Panc1 (cell line): Measurements from ENCODE around the gene NAT9. TPM values are rescaled to one million over a fixed set of nuclear protein-coding genes. Genes with fewer than 3 reads are reported as not detected.

Experiments used
- ATAC-seq: fragments of 200-7000 bp; cut with Tn5 transposase; 2 replicates; pipeline ENCODE4 v1.9.1; 2020; ENCODE audit warnings: mild to moderate bottlenecking, moderate library complexity
- BruUV-seq: library from RNA; stranded (reverse); fragments of 400-500 nt; replicated peaks from 2 replicates; lab custom pipeline; 2021; lab: Mats Ljungman, UMichigan
- CTCF ChIA-PET: fragments of 300-600 bp; sonication (Branson Sonifier 250); formaldehyde crosslinking; loops from one replicate; lab custom pipeline; 2022; ENCODE audit warnings: antibody characterized with exemption; lab: Charles Lee
- POLR2A ChIA-PET: fragments of 300-600 bp; sonication (Branson Sonifier 250); formaldehyde crosslinking; loops from one replicate; lab custom pipeline; 2022; ENCODE audit warnings: antibody characterized with exemption; lab: Charles Lee
- DNase-seq: peaks from one replicate; pipeline ENCODE4 v3.0.0-alpha.2; 2010; ENCODE audit warnings: low read depth, low spot score
- H3K27ac ChIP-seq: 2 replicates; pipeline ENCODE4 v1.5.1; 2011; ENCODE audit warnings: mild to moderate bottlenecking, low read length, inconsistent platforms
- H3K27me3 ChIP-seq: fragments of 200-500 bp; sonication (Bioruptor generic); 2 replicates; pipeline ENCODE4 v1.6.0; 2014; ENCODE audit warnings: low read length, inconsistent platforms; ENCODE audit not compliant: control insufficient read depth, insufficient read depth
- H3K36me3 ChIP-seq: fragments of 200-500 bp; sonication (Bioruptor generic); 2 replicates; pipeline ENCODE4 v1.5.1; 2014; ENCODE audit warnings: inconsistent platforms, mild to moderate bottlenecking, low read length, moderate library complexity; ENCODE audit not compliant: control insufficient read depth, insufficient read depth
- H3K4me1 ChIP-seq: 2 replicates; pipeline ENCODE4 v1.5.1; 2011; ENCODE audit warnings: inconsistent platforms, mild to moderate bottlenecking, low read length, moderate library complexity; ENCODE audit not compliant: control insufficient read depth, insufficient read depth
- H3K4me3 ChIP-seq, 2 experiments: 2 replicates each; pipeline ENCODE4 v1.5.1; 2011 to 2012; ENCODE audit warnings: low read depth in 2 of 2, low read length in 2 of 2, mild to moderate bottlenecking in 2 of 2, inconsistent platforms in 1 of 2, moderate library complexity in 1 of 2
- H3K9me3 ChIP-seq: fragments of 200-500 bp; sonication (Bioruptor generic); 2 replicates; pipeline ENCODE4 v1.5.1; 2014; ENCODE audit warnings: low read depth, mild to moderate bottlenecking, inconsistent platforms, low read length, moderate library complexity; ENCODE audit not compliant: control insufficient read depth, insufficient read depth
- POLR2AphosphoS5 ChIP-seq: IDR thresholded peaks from 2 replicates; pipeline ENCODE4 v1.6.1; 2012; ENCODE audit warnings: mild to moderate bottlenecking, low read depth, low read length, moderate library complexity
- SIN3A ChIP-seq: IDR thresholded peaks from 2 replicates; pipeline ENCODE4 v1.6.1; 2012; ENCODE audit warnings: low read depth, mild to moderate bottlenecking, low read length, moderate library complexity, borderline replicate concordance; ENCODE audit not compliant: insufficient read depth
- TCF7L2 ChIP-seq: IDR thresholded peaks from 2 replicates; pipeline ENCODE4 v1.6.1; 2011; ENCODE audit warnings: mild to moderate bottlenecking, low read depth, low read length, inconsistent platforms
- in situ Hi-C: cut with HindIII; loops from 2 replicates; pipeline ENCODE4 v1.10.0; 2016; ENCODE audit warnings: low sequenced_read_pairs, low pct_unique_long_range_greater_than_20kb
- intact Hi-C: fragments of 100-400 bp; cut with micrococcal nuclease; formaldehyde crosslinking; loops from one replicate; pipeline ENCODE4 v1.10.0; 2022; ENCODE audit not compliant: unreplicated experiment
- total RNA-seq: library from RNA; stranded (reverse); gene quantifications from one replicate; pipeline ENCODE4 v1.2.1, GENCODE V29; 2021; ENCODE audit not compliant: unreplicated experiment
- TF ChIP-seq, protein P1 (sequence below), 2 experiments: IDR thresholded peaks; 2 replicates each; pipeline ENCODE4 v1.6.1; 2011 to 2012; ENCODE audit warnings: low read depth in 2 of 2, control low read depth in 1 of 2, low read length in 1 of 2, mild to moderate bottlenecking in 1 of 2, moderate library complexity in 1 of 2; ENCODE audit not compliant: insufficient read depth in 1 of 2
- TF ChIP-seq, protein P2 (sequence below): fragments of 450-650 bp; IDR thresholded peaks from 2 replicates; pipeline ENCODE4 v1.5.1; 2017; ENCODE audit warnings: mild to moderate bottlenecking

Gene NAT9
- total RNA-seq, 1 experiment from 2014 or later: 90.1 TPM

DNA sequence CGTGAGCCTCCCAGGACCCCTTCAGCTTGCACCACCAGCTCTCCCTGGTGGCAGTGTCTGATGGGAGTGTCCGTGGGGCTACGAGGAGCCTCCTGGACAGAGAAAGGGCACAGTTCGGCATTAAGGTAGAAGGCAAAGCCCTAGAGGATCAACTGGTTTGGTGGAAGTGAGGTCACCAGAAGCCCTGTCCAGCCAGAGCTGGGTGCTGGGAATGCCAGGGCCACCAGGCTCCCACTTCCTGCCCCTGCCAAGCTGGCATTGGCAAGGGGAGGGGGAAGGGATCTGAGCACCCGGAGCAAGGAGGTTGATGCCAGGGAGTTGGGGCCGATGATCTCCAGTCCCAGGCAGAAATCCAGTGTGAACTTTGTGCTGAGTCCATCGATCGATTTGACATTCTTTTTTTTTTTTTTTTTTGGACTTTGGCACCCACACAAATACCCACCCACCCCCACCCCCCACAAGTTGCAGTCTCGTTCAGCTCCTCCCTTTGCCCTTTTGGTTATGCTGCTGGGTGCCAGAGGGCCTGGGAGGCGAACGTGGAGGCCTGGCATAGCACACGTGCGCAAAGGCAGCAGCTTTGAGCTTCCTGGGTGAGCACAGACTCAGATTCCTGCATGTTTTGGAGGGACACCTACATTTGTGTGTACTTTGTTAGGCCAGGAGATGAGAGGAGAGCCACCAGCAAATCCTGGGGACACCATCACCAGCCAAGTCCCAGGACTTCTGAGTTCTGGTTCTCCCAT, 25.6 kb downstream of the NAT9 start:
- ChIA-PET POLR2A (interaction anchor here (1.1 kb wide), 1 partner anchor 10 kb away, joined by 3 read pairs; no protein-coding TSS in a partner anchor), CTCF (interaction anchor here (0.6 to 2.3 kb wide), 4 partner anchors 17 to 93 kb away, joined by 6 to 12 read pairs (median 7); no protein-coding TSS in a partner anchor)
- Histone ChIP-seq H3K27me3 (no peaks in the 10 kb centered on the region), H3K4me1 (peaks cover 35% of the 10 kb centered on the region), H3K36me3 (peaks cover 2% of the 10 kb centered on the region; the same call in 1 of the 2 replicates), H3K9me3 (no peaks in the 10 kb centered on the region), H3K27ac (peak overlapping the region; percentile 87), H3K4me3 (peak overlapping the region; percentile 76 to 95)
- no TSS peak for BruUV-seq
- DNase-seq (no peak), ATAC-seq (peak; percentile 1; the same call in 1 of the 2 replicates)
- no peak for TF ChIP-seq TCF7L2
- TF ChIP-seq, protein P1, sequence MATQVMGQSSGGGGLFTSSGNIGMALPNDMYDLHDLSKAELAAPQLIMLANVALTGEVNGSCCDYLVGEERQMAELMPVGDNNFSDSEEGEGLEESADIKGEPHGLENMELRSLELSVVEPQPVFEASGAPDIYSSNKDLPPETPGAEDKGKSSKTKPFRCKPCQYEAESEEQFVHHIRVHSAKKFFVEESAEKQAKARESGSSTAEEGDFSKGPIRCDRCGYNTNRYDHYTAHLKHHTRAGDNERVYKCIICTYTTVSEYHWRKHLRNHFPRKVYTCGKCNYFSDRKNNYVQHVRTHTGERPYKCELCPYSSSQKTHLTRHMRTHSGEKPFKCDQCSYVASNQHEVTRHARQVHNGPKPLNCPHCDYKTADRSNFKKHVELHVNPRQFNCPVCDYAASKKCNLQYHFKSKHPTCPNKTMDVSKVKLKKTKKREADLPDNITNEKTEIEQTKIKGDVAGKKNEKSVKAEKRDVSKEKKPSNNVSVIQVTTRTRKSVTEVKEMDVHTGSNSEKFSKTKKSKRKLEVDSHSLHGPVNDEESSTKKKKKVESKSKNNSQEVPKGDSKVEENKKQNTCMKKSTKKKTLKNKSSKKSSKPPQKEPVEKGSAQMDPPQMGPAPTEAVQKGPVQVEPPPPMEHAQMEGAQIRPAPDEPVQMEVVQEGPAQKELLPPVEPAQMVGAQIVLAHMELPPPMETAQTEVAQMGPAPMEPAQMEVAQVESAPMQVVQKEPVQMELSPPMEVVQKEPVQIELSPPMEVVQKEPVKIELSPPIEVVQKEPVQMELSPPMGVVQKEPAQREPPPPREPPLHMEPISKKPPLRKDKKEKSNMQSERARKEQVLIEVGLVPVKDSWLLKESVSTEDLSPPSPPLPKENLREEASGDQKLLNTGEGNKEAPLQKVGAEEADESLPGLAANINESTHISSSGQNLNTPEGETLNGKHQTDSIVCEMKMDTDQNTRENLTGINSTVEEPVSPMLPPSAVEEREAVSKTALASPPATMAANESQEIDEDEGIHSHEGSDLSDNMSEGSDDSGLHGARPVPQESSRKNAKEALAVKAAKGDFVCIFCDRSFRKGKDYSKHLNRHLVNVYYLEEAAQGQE (IDR thresholded peaks at IDR 0.05; ENCODE audit: insufficient read depth in 1 of 2, low read depth in 2 of 2, low read length in 1 of 2): 0 out of 4 replicates have a peak, but pooled peaks of 1 of the 2 experiments have one; percentile 48
- in situ Hi-C loops: no loop called here
- intact Hi-C loops: no loop called here

DNA sequence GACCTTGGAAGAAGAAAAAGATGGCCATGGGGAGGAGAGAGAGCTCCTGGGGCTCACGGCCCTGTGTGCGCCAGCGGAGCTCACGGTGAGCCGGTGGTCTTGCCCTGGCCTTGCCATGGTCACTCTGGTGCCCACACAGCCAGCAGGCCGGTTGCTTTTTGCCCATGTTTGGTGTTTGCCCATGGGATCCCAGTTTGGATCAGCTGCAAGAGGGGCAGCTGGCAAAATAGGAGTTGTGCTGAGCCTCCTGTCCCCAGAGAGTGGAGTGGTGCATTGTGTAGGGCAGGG, 26.2 kb downstream of the NAT9 start:
- ChIA-PET CTCF (interaction anchor here (0.6 to 2.3 kb wide), 5 partner anchors 8 to 92 kb away, joined by 5 to 12 read pairs (median 6); no protein-coding TSS in a partner anchor), POLR2A (interaction anchor here (1.1 kb wide), 1 partner anchor 11 kb away, joined by 3 read pairs; no protein-coding TSS in a partner anchor)
- H3K4me1 ChIP-seq: peaks cover 35% of the 10 kb centered on the region
- BruUV-seq: no TSS peak
- ATAC-seq (no peak), DNase-seq (no peak)
- H3K9me3 ChIP-seq: no peaks in the 10 kb centered on the region
- peak overlapping the region; percentile 76 to 95 for H3K4me3 ChIP-seq
- intact Hi-C loops (no loop called here), in situ Hi-C loops (no loop called here)
- TF ChIP-seq, protein P1 (IDR thresholded peaks at IDR 0.05; ENCODE audit: insufficient read depth in 1 of 2, low read depth in 2 of 2, low read length in 1 of 2): no peak
- TF ChIP-seq, protein P2, sequence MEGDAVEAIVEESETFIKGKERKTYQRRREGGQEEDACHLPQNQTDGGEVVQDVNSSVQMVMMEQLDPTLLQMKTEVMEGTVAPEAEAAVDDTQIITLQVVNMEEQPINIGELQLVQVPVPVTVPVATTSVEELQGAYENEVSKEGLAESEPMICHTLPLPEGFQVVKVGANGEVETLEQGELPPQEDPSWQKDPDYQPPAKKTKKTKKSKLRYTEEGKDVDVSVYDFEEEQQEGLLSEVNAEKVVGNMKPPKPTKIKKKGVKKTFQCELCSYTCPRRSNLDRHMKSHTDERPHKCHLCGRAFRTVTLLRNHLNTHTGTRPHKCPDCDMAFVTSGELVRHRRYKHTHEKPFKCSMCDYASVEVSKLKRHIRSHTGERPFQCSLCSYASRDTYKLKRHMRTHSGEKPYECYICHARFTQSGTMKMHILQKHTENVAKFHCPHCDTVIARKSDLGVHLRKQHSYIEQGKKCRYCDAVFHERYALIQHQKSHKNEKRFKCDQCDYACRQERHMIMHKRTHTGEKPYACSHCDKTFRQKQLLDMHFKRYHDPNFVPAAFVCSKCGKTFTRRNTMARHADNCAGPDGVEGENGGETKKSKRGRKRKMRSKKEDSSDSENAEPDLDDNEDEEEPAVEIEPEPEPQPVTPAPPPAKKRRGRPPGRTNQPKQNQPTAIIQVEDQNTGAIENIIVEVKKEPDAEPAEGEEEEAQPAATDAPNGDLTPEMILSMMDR: no peak
- TF ChIP-seq SIN3A (0 out of 2 replicates have a peak, but pooled peaks have one; percentile 42), TCF7L2 (no peak), POLR2AphosphoS5 (no peak)
- H3K27ac ChIP-seq: peak overlapping the region; percentile 87
- H3K36me3 ChIP-seq: peaks cover 2% of the 10 kb centered on the region; the same call in 1 of the 2 replicates
- H3K27me3 ChIP-seq: no peaks in the 10 kb centered on the region
